Measurements from ENCODE around the gene UNC119B.

The UNC119B gene

DNA sequence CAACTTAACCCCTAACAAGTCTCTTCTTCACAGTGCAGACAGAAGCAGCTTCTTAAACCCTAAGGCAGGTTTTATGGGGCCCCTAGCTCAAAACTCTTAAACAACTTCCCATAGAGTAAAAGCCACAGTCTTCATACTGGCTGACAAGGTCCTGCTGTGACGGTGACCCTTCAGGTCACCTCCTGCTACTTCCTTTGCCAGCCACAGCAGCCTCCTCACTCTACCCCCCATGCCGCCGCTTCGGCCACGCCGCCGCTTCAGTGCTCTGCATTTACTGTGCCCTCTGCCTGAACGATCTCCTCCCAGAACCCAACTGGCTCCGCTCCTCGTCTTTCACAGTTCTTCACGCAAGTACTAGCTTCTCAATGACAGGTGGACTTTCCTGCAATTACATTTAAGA lies 60.8 kb downstream of the UNC119B start:
- TF ChIP-seq RAD21 (IDR thresholded peaks at IDR 0.05; ENCODE audit: low read depth): no peak
- no peak for TF ChIP-seq CEBPB (IDR thresholded peaks at IDR 0.05)
- no peak for TF ChIP-seq TCF12 (IDR thresholded peaks at IDR 0.05; ENCODE audit: low read depth)
- TF ChIP-seq TAF1 (IDR thresholded peaks at IDR 0.05; ENCODE audit: low read depth): no peak
